Cardiac fibroblast (primary cell): ENCODE data around the gene SLAMF6.

Experiments
- DNase-seq, 2 donors: peaks; one replicate each; pipeline versions ENCODE4 v3.0.0 to v3.0.0-alpha.2; 2010; ENCODE audit warnings: low read depth in 2 of 2
- H3K4me3 ChIP-seq, 2 donors: replicated peaks in 1 of 2; 1 replicate in 1 of 2; 2 replicates in 1 of 2; pipeline ENCODE4 v1.5.1; 2011; ENCODE audit warnings: low read depth in 2 of 2, low read length in 2 of 2, mild to moderate bottlenecking in 2 of 2, moderate library complexity in 1 of 2
- TF ChIP-seq, protein P1 (sequence below): IDR thresholded peaks from one replicate; pipeline ENCODE4 v1.5.1; 2011; ENCODE audit warnings: low read depth, mild to moderate bottlenecking, low read length, inconsistent platforms

Gene SLAMF6

DNA sequence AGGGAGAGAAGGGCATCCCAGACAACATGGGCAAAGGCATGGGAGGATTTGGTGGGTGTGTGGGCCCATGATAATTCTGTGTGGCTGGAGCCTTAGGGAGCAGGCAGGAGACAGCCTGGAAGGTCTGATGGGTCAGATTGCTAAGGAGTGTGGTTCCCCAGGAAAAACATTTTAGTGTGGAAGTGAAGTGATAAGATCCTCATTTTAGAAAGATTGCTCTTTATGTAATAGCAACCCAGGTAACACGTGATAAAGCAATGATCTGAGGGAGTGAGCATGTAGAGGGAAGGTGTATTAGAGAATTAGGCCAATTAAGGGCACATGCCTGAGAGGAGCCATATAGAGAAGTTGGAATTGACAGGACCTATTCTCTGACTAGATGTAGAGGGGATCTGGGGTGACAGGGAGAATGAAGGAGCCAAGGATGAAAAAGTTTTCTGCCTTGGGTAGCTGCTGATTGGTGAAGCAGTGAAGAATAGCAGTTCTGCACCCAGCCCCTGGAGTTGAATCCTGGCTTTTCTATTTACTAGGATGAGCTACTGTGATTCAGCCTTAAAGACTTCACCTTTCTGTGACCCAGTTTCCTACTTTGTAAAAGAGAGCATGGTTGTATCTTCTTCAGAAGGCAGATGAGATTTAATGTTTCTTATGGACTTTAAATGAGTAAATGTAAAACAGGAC is 18.7 kb upstream of the SLAMF6 start:
- TF ChIP-seq, protein P1, sequence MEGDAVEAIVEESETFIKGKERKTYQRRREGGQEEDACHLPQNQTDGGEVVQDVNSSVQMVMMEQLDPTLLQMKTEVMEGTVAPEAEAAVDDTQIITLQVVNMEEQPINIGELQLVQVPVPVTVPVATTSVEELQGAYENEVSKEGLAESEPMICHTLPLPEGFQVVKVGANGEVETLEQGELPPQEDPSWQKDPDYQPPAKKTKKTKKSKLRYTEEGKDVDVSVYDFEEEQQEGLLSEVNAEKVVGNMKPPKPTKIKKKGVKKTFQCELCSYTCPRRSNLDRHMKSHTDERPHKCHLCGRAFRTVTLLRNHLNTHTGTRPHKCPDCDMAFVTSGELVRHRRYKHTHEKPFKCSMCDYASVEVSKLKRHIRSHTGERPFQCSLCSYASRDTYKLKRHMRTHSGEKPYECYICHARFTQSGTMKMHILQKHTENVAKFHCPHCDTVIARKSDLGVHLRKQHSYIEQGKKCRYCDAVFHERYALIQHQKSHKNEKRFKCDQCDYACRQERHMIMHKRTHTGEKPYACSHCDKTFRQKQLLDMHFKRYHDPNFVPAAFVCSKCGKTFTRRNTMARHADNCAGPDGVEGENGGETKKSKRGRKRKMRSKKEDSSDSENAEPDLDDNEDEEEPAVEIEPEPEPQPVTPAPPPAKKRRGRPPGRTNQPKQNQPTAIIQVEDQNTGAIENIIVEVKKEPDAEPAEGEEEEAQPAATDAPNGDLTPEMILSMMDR = no peak
- no peak overlapping the region for H3K4me3 ChIP-seq
- DNase-seq = no peak

DNA sequence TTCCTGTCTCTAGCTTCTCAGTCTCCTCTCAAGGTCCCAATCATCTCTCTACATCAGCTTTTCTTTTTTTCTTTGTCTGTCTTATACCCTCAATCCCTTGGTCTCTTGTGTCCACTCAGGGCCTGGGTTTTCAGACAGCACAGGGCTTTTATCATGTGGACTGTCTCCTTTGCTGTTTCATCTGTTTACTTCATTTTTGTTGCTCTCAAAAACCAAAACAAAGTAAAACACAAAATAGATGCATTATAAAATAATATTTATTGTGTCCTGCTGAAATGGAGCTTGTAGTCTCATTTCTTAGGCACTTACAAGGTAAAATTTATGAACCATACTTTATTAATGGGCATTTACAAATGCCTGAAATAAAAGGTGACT is 17.8 kb upstream of the SLAMF6 start:
- H3K4me3 ChIP-seq = no peak overlapping the region
- DNase-seq = no peak
- TF ChIP-seq, protein P1 = no peak

DNA sequence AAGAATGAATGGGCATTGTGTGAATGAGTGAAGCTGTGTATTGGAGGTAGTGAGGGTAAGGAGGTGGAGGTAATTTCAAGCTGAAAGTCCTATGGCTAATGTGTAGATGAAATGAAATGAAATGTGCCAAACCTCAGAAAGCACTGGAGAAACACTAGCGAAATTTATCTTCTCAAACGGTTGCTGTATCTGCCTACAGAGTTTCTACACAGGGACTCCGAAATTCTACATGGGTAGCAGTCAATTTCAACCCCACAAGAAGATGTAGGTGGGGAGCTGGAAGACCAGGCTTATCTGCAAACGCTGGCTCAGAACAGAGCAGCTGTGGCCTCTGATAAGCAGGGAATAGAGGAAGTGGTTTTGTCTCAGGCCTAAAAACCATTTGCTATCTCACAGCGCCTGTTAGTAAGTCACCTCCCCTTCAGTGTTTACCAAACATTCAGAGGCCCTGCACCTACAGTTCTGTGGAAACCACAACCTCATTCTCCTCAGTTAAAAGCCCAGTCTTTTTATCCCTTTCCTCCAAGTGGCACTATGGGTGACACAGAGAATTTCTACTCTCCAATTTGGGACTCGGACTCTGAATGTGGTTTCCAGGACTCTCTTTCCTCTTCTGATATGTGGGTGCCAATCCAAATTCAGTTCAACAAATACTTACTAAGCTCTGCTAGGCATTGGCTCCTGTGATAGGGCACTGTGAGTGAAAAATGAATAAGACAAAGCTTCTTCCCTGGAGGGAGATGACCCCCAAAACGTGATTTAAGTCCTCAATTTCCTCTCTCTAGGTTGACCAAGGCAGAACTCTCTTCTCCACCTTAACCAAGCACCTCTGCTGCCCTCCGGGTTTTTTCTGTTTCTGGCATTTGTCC is 17.2 kb upstream of the SLAMF6 start:
- TF ChIP-seq, protein P1 = no peak

DNA sequence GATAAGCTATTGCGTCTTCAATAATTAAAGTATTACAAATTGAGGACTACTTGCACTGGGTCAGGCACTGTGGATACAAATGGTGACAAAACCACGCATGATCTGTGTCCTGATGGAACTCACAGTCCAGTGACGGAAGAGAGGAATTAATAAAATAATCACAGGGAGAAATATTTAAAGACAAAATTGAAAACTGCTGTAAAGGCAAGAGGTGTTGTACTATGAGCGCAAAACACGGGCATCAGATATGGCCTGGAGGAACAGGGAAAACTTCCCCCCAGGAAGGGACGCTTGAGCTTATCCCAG is 16.6 kb upstream of the SLAMF6 start:
- TF ChIP-seq, protein P1 = no peak
- no peak overlapping the region for H3K4me3 ChIP-seq
- no peak for DNase-seq

More for the DNA sequence above, 17.2 kb upstream of the SLAMF6 start:
- no peak overlapping the region for H3K4me3 ChIP-seq
- DNase-seq = peak in 1 of 2 donors; percentile 4

DNA sequence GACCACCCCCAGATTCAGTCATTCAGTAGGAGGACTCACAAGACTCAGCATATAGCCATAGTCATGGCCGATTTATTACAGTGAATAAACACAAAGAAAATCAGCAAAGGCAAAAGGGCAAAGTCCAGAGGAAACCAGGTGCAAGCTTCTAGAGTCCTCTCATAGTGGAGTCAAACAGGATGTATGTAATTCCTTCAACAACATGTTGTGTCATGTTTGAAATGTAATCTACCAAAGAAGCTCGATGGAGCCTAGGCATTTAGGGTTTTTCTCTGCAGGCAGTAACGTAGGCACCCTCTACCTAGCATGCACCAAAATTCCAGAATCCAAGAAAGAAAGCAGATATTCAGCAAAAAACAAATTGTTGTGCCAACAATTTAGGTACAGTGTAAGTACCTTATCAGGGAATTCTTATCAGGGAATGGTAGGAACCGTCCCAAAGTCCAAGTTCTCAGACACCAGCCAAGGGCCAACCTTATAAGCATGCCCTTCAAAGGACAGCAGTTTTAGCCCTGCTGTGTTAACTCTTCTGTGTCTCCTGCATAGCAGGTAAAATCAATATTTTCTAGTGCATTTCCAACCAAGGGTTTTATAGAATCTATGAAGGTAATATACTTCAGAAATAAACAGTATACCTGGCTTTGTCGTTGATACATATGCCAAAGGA is 16.1 kb upstream of the SLAMF6 start:
- no peak overlapping the region for H3K4me3 ChIP-seq
- no peak for DNase-seq
- TF ChIP-seq, protein P1 = no peak

DNA sequence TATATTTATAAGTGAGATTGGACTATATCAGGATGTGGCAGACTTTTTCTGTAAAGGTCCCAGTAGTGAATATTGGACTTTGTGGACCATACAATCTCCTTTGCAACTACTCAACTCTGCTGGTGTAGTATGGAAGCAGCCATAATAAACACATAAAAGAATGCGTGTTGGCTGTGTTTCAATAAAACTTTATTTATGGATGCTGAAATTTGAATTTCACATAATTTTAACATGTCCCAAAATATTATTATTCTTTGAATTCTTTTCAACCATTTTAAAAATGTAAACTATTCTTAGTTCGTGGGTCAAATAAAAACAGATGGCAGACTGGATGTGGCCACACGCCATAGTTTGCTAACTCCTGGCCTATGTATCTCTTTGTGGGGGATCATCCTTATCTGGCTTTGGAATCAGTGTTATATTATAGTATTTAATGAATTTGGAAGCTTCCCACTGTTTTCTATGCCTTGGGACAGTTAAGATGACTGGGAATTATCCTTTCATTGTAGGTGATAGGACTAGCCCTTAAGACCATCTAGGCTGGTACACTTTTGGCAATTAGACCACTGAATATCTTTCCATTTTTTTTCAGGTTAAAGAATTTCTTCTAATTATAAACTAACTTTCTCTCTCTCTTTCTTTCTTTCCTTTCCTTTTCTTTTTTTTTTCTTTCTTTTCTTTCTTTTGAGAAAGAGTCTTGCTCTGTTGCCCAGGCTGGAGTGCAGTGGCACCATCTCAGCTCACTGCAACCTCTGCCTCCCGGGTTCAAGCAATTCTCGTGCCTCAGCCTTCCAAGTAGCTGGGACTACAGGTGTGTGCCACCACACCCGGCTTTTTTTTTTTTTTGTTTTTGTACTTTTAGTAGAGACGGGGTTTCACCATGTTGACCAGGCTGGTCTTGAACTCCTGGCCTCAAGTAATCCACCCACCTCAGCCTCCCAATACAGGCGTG is 14.9 kb upstream of the SLAMF6 start:
- no peak for DNase-seq
- TF ChIP-seq, protein P1 = no peak
- no peak overlapping the region for H3K4me3 ChIP-seq
